VCaP (cell line): ENCODE measurements around the gene FXYD5.

ENCODE experiments used
- H3K27ac ChIP-seq: fragments of 450-650 bp; 2 replicates; pipeline ENCODE4 v1.5.1; 2017
- CTCF ChIP-seq: fragments of 450-650 bp; conservative IDR thresholded peaks from 2 replicates; pipeline ENCODE4 v1.5.1; 2017; ENCODE audit warnings: mild to moderate bottlenecking, moderate library complexity

The FXYD5 gene

GRCh38 chr19:35108730-35109129 lies 45.8 kb upstream of the FXYD5 start:
- no peak for TF ChIP-seq CTCF
- no peak overlapping the region for H3K27ac ChIP-seq

- no peak for TF ChIP-seq CTCF
- H3K27ac ChIP-seq: no peak overlapping the region
Measured at GRCh38 chr19:35109395-35110112, 45.0 kb upstream of the FXYD5 start.

- TF ChIP-seq CTCF: no peak
- no peak overlapping the region for H3K27ac ChIP-seq
Measured at GRCh38 chr19:35110974-35111373, 43.6 kb upstream of the FXYD5 start.

- no peak overlapping the region for H3K27ac ChIP-seq
- TF ChIP-seq CTCF: no peak
Measured at GRCh38 chr19:35112995-35113688, 41.4 kb upstream of the FXYD5 start.

GRCh38 chr19:35114353-35115176 lies 40.0 kb upstream of the FXYD5 start:
- TF ChIP-seq CTCF: peak; percentile 98
- peak overlapping the region; percentile 76; the same call in 1 of the 2 replicates for H3K27ac ChIP-seq

- TF ChIP-seq CTCF: no peak
- peak within 1 kb of the TSS; percentile 76 for H3K27ac ChIP-seq
Measured at GRCh38 chr19:35115177-35115951, 39.2 kb upstream of the FXYD5 start, which contains the start of gene FXYD3. Gene FXYD3, plus strand, starts transcription at chr19:35115823. Its CDS starts 3,554 bp downstream, at chr19:35119377.
